GM23338 (cell line): ENCODE measurements around the gene PTOV1. TPM values are rescaled to one million over a fixed set of nuclear protein-coding genes. Genes with fewer than 3 reads are reported as not detected.

Source experiments
- ATAC-seq: fragments of 200-7000 bp; cut with Tn5 transposase; 3 replicates; pipeline ENCODE4 v1.9.1; 2020
- DNase-seq: peaks from one replicate; pipeline ENCODE4 v3.0.0-alpha.2; 2015; ENCODE audit warnings: low spot score
- H2AFZ ChIP-seq: fragments of 200-600 bp; sonication (generic); 2 replicates; pipeline ENCODE4 v1.8.0; 2016; ENCODE audit warnings: antibody characterized with exemption, mild to moderate bottlenecking, moderate library complexity
- H3F3A ChIP-seq: fragments of 200-600 bp; sonication (generic); replicated peaks from 2 replicates; pipeline ENCODE4 v1.8.0; 2017; ENCODE audit warnings: antibody characterized with exemption, mixed run types, low read depth
- H3K27ac ChIP-seq: fragments of 200-600 bp; sonication (generic); 2 replicates; pipeline ENCODE4 v1.6.1; 2016; ENCODE audit warnings: low read depth
- H3K27me3 ChIP-seq: fragments of 200-600 bp; sonication (generic); 2 replicates; pipeline ENCODE4 v1.8.0; 2016; ENCODE audit warnings: mild to moderate bottlenecking, mixed run types, moderate library complexity; ENCODE audit not compliant: insufficient read depth
- H3K36me3 ChIP-seq: fragments of 200-600 bp; sonication (generic); 2 replicates; pipeline ENCODE4 v1.8.0; 2016; ENCODE audit warnings: mild to moderate bottlenecking; ENCODE audit not compliant: insufficient read depth
- H3K4me1 ChIP-seq: fragments of 200-600 bp; sonication (generic); 2 replicates; pipeline ENCODE4 v1.8.0; 2016; ENCODE audit warnings: mild to moderate bottlenecking, moderate library complexity; ENCODE audit not compliant: insufficient read depth
- H3K4me2 ChIP-seq: fragments of 200-600 bp; sonication (generic); 2 replicates; pipeline ENCODE4 v1.7.1; 2017; ENCODE audit warnings: mixed run types
- H3K4me3 ChIP-seq: fragments of 200-600 bp; sonication (generic); 2 replicates; pipeline ENCODE4 v1.6.1; 2016; ENCODE audit warnings: mixed run types
- H3K79me2 ChIP-seq: fragments of 200-600 bp; sonication (generic); replicated peaks from 2 replicates; pipeline ENCODE4 v1.8.0; 2017; ENCODE audit warnings: mild to moderate bottlenecking; ENCODE audit not compliant: insufficient read depth
- H3K9me2 ChIP-seq: fragments of 200-600 bp; sonication (generic); 2 replicates; pipeline ENCODE4 v1.8.0; 2017; ENCODE audit not compliant: insufficient read depth
- H4K20me1 ChIP-seq: fragments of 200-600 bp; sonication (generic); replicated peaks from 2 replicates; pipeline ENCODE4 v1.8.0; 2017; ENCODE audit warnings: mild to moderate bottlenecking; ENCODE audit not compliant: insufficient read depth
- H3K27ac Mint-ChIP-seq: 2 replicates; pipeline ENCODE4 v1.8.0; 2020; ENCODE audit warnings: inconsistent platforms, mild to moderate bottlenecking, moderate library complexity, mixed read lengths
- H3K27me3 Mint-ChIP-seq: 3 replicates; pipeline ENCODE4 v1.8.0; 2022; ENCODE audit warnings: low read depth, mild to moderate bottlenecking, moderate library complexity, mixed read lengths, inconsistent platforms; ENCODE audit not compliant: insufficient read depth, poor library complexity
- H3K36me3 Mint-ChIP-seq: 3 replicates; pipeline ENCODE4 v1.8.0; 2021; ENCODE audit warnings: low read depth, mild to moderate bottlenecking, inconsistent platforms, moderate library complexity, mixed read lengths
- H3K4me1 Mint-ChIP-seq: 3 replicates; pipeline ENCODE4 v1.8.0; 2020; ENCODE audit warnings: mild to moderate bottlenecking, inconsistent platforms, mixed read lengths
- H3K4me3 Mint-ChIP-seq: 3 replicates; pipeline ENCODE4 v1.8.0; 2021; ENCODE audit warnings: moderate library complexity, mild to moderate bottlenecking, inconsistent platforms, mixed read lengths
- H3K9me3 Mint-ChIP-seq: 3 replicates; pipeline ENCODE4 v1.8.0; 2020; ENCODE audit warnings: moderate library complexity, mild to moderate bottlenecking, inconsistent platforms, mixed read lengths
- CREB1 ChIP-seq: fragments of 250-450 bp; sonication (Bioruptor Pico); IDR thresholded peaks from 2 replicates; pipeline ENCODE4 v1.5.0; 2020; ENCODE audit warnings: low read depth, mild to moderate bottlenecking, moderate library complexity
- EZH2 ChIP-seq: fragments of 200-600 bp; sonication (generic); IDR thresholded peaks from one replicate; pipeline ENCODE4 v1.8.0; 2017; ENCODE audit warnings: antibody characterized with exemption, mild to moderate bottlenecking, low read depth; ENCODE audit not compliant: unreplicated experiment
- EZH2phosphoT487 ChIP-seq: fragments of 200-600 bp; sonication (generic); IDR thresholded peaks from one replicate; pipeline ENCODE4 v1.8.1; 2018; ENCODE audit warnings: antibody characterized with exemption; ENCODE audit not compliant: unreplicated experiment
- JUNB ChIP-seq: IDR thresholded peaks from one replicate; pipeline ENCODE4 v1.6.1; 2016; ENCODE audit warnings: antibody characterized with exemption; ENCODE audit not compliant: unreplicated experiment
- NANOG ChIP-seq: IDR thresholded peaks from 2 replicates; pipeline ENCODE4 v1.6.1; 2016; ENCODE audit warnings: antibody characterized with exemption, borderline replicate concordance
- POLR2AphosphoS5 ChIP-seq: IDR thresholded peaks from 2 replicates; pipeline ENCODE4 v1.6.1; 2016; ENCODE audit warnings: antibody characterized with exemption, low read depth
- STAT1 ChIP-seq: IDR thresholded peaks from one replicate; pipeline ENCODE4 v1.6.1; 2016; ENCODE audit warnings: antibody characterized with exemption; ENCODE audit not compliant: unreplicated experiment
- ZNF114 ChIP-seq: fragments of 250-450 bp; sonication (Bioruptor Pico); IDR thresholded peaks from 2 replicates; pipeline ENCODE4 v1.5.0; 2020; ENCODE audit warnings: mild to moderate bottlenecking, moderate library complexity
- ZNF331 ChIP-seq: fragments of 250-450 bp; sonication (Bioruptor Pico); IDR thresholded peaks from 2 replicates; pipeline ENCODE4 v1.5.0; 2020; ENCODE audit warnings: low read depth, mild to moderate bottlenecking, moderate library complexity
- polyA plus RNA-seq: library from polyadenylated mRNA; unstranded; fragments of >200 nt; fragmentation: Nextera tagmentation; extraction: Ambion mirVana; gene quantifications from 2 replicates; pipeline ENCODE4 v1.2.1, GENCODE V29; 2016
- total RNA-seq: library from RNA; depleted of rRNA; stranded (reverse); fragments of >200 nt; shearing (Covaris generic); gene quantifications from 2 replicates; pipeline ENCODE4 v1.2.3, GENCODE V29; 2014
- TF ChIP-seq, protein P1 (sequence below): IDR thresholded peaks from 2 replicates; pipeline ENCODE4 v1.6.1; 2016; ENCODE audit warnings: antibody characterized with exemption
- TF ChIP-seq, protein P2 (sequence below): fragments of 250-450 bp; sonication (Bioruptor Pico); IDR thresholded peaks from 2 replicates; pipeline ENCODE4 v1.5.0; 2020; ENCODE audit warnings: mild to moderate bottlenecking, moderate library complexity
- TF ChIP-seq, protein P3 (sequence below), 2 experiments: fragments of 200-600 bp in 1 of 2; sonication (generic) in 1 of 2; conservative IDR thresholded peaks; 2 replicates each; pipeline versions ENCODE4 v1.5.1 to v1.6.1; 2016 to 2017; ENCODE audit warnings: antibody characterized with exemption in 2 of 2, low read depth in 2 of 2, mild to moderate bottlenecking in 2 of 2, moderate library complexity in 1 of 2
- TF ChIP-seq, protein P4 (sequence below): IDR thresholded peaks from one replicate; pipeline ENCODE4 v1.6.1; 2018; ENCODE audit warnings: antibody characterized with exemption; ENCODE audit not compliant: unreplicated experiment

The PTOV1 gene
- total and polyA plus RNA-seq, 2 experiments from 2014 or later = 188 to 209 TPM

DNA sequence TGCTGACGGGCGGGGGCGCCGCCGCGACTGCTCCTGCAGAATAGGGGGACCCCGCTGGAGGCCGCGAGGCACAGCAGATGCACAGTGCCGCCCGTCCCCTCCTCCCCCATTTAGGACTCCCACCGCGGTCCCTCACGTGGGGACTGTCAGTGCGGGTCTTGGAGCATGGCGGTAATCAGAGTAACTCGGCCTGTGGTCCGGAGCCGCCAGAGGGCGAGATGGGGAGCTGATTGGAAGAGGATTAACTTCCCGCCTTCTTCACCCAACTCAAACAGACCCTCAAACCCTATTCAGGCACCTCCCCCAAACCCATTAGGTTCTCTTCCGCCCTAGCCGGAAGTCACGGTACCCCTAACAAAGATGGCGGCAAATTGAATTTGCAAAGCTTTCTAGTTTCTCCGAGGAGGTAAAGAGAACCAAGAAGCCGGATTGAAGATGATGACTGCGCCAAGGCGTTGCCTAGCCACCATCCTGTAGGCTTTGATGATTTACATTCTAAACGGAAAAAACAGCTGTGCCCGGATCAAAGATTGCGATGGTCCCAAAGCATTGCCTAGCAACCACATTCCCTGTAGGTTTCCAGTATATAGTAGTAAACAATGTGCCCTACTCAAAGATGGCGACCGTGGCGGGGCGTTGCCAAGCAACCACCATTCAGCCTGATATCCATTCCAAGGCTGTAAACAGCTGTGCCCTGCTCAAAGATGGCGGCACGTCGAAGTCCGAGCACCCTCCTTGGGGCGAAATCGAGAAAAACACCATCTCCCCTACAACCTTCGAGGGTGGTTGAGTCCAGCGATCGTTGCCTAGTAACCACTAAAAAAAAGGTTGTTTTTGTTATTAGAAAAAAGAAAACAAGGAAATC, 37.7 kb upstream of the PTOV1 start, which contains the start of gene FUZ:
TSS of gene FUZ (minus strand) at position 296 of the 865 bp plus-strand sequence. CDS start at position 110, 186 bp downstream.
- peaks cover 5% of the 10 kb centered on the region; the same call in 2 of the 3 replicates for H3K36me3 Mint-ChIP-seq

More for the DNA sequence above, 37.7 kb upstream of the PTOV1 start, which contains the start of gene FUZ:
- peak; percentile 48 for ATAC-seq
- Histone ChIP-seq H4K20me1 (no peaks in the 10 kb centered on the region), H3K4me2 (peak within 1 kb of the TSS; percentile 50), H2AFZ (peak within 1 kb of the TSS; percentile 0; the same call in 1 of the 2 replicates), H3K27me3 (no peaks in the 10 kb centered on the region), H3F3A (peaks cover 7% of the 10 kb centered on the region), H3K4me1 (peaks cover 9% of the 10 kb centered on the region; the same call in 1 of the 2 replicates), H3K4me3 (peak within 1 kb of the TSS; percentile 52), H3K27ac (peak within 1 kb of the TSS; percentile 58; the same call in 1 of the 2 replicates), H3K36me3 (no peaks in the 10 kb centered on the region; the same call in 1 of the 2 replicates), H3K79me2 (no peaks in the 10 kb centered on the region; the same call in 1 of the 2 replicates), H3K9me2 (no peaks in the 10 kb centered on the region)
- H3K9me3 Mint-ChIP-seq = no peaks in the 10 kb centered on the region; the same call in 2 of the 3 replicates
- peaks cover 19% of the 10 kb centered on the region for H3K4me1 Mint-ChIP-seq
- peak; percentile 99 for DNase-seq
- peak within 1 kb of the TSS; percentile 92 for H3K4me3 Mint-ChIP-seq
- TF ChIP-seq EZH2phosphoT487 = no peak
- no peak for TF ChIP-seq ZNF114
- peak; percentile 79 for TF ChIP-seq POLR2AphosphoS5
- peak; percentile 47; the same call in 1 of the 2 replicates for TF ChIP-seq NANOG
- TF ChIP-seq, protein P1, sequence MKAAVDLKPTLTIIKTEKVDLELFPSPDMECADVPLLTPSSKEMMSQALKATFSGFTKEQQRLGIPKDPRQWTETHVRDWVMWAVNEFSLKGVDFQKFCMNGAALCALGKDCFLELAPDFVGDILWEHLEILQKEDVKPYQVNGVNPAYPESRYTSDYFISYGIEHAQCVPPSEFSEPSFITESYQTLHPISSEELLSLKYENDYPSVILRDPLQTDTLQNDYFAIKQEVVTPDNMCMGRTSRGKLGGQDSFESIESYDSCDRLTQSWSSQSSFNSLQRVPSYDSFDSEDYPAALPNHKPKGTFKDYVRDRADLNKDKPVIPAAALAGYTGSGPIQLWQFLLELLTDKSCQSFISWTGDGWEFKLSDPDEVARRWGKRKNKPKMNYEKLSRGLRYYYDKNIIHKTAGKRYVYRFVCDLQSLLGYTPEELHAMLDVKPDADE = peak; percentile 60
- TF ChIP-seq STAT1 = no peak
- TF ChIP-seq, protein P2, sequence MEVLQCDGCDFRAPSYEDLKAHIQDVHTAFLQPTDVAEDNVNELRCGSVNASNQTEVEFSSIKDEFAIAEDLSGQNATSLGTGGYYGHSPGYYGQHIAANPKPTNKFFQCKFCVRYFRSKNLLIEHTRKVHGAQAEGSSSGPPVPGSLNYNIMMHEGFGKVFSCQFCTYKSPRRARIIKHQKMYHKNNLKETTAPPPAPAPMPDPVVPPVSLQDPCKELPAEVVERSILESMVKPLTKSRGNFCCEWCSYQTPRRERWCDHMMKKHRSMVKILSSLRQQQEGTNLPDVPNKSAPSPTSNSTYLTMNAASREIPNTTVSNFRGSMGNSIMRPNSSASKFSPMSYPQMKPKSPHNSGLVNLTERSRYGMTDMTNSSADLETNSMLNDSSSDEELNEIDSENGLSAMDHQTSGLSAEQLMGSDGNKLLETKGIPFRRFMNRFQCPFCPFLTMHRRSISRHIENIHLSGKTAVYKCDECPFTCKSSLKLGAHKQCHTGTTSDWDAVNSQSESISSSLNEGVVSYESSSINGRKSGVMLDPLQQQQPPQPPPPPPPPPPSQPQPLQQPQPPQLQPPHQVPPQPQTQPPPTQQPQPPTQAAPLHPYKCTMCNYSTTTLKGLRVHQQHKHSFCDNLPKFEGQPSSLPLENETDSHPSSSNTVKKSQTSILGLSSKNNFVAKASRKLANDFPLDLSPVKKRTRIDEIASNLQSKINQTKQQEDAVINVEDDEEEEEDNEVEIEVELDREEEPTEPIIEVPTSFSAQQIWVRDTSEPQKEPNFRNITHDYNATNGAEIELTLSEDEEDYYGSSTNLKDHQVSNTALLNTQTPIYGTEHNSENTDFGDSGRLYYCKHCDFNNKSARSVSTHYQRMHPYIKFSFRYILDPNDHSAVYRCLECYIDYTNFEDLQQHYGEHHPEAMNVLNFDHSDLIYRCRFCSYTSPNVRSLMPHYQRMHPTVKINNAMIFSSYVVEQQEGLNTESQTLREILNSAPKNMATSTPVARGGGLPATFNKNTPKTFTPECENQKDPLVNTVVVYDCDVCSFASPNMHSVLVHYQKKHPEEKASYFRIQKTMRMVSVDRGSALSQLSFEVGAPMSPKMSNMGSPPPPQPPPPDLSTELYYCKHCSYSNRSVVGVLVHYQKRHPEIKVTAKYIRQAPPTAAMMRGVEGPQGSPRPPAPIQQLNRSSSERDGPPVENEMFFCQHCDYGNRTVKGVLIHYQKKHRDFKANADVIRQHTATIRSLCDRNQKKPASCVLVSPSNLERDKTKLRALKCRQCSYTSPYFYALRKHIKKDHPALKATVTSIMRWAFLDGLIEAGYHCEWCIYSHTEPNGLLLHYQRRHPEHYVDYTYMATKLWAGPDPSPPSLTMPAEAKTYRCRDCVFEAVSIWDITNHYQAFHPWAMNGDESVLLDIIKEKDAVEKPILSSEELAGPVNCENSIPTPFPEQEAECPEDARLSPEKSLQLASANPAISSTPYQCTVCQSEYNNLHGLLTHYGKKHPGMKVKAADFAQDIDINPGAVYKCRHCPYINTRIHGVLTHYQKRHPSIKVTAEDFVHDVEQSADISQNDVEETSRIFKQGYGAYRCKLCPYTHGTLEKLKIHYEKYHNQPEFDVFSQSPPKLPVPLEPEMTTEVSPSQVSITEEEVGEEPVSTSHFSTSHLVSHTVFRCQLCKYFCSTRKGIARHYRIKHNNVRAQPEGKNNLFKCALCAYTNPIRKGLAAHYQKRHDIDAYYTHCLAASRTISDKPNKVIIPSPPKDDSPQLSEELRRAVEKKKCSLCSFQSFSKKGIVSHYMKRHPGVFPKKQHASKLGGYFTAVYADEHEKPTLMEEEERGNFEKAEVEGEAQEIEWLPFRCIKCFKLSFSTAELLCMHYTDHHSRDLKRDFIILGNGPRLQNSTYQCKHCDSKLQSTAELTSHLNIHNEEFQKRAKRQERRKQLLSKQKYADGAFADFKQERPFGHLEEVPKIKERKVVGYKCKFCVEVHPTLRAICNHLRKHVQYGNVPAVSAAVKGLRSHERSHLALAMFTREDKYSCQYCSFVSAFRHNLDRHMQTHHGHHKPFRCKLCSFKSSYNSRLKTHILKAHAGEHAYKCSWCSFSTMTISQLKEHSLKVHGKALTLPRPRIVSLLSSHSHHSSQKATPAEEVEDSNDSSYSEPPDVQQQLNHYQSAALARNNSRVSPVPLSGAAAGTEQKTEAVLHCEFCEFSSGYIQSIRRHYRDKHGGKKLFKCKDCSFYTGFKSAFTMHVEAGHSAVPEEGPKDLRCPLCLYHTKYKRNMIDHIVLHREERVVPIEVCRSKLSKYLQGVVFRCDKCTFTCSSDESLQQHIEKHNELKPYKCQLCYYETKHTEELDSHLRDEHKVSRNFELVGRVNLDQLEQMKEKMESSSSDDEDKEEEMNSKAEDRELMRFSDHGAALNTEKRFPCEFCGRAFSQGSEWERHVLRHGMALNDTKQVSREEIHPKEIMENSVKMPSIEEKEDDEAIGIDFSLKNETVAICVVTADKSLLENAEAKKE = no peak
- no peak for TF ChIP-seq JUNB
- no peak for TF ChIP-seq EZH2
- TF ChIP-seq CREB1 (CRISPR knock-in tag) = no peak
- TF ChIP-seq, protein P3, sequence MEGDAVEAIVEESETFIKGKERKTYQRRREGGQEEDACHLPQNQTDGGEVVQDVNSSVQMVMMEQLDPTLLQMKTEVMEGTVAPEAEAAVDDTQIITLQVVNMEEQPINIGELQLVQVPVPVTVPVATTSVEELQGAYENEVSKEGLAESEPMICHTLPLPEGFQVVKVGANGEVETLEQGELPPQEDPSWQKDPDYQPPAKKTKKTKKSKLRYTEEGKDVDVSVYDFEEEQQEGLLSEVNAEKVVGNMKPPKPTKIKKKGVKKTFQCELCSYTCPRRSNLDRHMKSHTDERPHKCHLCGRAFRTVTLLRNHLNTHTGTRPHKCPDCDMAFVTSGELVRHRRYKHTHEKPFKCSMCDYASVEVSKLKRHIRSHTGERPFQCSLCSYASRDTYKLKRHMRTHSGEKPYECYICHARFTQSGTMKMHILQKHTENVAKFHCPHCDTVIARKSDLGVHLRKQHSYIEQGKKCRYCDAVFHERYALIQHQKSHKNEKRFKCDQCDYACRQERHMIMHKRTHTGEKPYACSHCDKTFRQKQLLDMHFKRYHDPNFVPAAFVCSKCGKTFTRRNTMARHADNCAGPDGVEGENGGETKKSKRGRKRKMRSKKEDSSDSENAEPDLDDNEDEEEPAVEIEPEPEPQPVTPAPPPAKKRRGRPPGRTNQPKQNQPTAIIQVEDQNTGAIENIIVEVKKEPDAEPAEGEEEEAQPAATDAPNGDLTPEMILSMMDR (conservative IDR thresholded peaks at IDR 0.05; ENCODE audit: low read depth in 2 of 2) = peak; percentile 41 to 57
- TF ChIP-seq, protein P4, sequence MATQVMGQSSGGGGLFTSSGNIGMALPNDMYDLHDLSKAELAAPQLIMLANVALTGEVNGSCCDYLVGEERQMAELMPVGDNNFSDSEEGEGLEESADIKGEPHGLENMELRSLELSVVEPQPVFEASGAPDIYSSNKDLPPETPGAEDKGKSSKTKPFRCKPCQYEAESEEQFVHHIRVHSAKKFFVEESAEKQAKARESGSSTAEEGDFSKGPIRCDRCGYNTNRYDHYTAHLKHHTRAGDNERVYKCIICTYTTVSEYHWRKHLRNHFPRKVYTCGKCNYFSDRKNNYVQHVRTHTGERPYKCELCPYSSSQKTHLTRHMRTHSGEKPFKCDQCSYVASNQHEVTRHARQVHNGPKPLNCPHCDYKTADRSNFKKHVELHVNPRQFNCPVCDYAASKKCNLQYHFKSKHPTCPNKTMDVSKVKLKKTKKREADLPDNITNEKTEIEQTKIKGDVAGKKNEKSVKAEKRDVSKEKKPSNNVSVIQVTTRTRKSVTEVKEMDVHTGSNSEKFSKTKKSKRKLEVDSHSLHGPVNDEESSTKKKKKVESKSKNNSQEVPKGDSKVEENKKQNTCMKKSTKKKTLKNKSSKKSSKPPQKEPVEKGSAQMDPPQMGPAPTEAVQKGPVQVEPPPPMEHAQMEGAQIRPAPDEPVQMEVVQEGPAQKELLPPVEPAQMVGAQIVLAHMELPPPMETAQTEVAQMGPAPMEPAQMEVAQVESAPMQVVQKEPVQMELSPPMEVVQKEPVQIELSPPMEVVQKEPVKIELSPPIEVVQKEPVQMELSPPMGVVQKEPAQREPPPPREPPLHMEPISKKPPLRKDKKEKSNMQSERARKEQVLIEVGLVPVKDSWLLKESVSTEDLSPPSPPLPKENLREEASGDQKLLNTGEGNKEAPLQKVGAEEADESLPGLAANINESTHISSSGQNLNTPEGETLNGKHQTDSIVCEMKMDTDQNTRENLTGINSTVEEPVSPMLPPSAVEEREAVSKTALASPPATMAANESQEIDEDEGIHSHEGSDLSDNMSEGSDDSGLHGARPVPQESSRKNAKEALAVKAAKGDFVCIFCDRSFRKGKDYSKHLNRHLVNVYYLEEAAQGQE = no peak
- no peak for TF ChIP-seq ZNF331
- H3K27ac Mint-ChIP-seq = peak within 1 kb of the TSS; percentile 99
- H3K27me3 Mint-ChIP-seq = peaks cover 28% of the 10 kb centered on the region
